GM10847 (cell line): Measurements from ENCODE around the gene ARL15.

Experiments used
- POLR2A ChIP-seq: IDR thresholded peaks from 2 replicates; pipeline ENCODE4 v1.6.1; 2011; ENCODE audit not compliant: insufficient read length; ENCODE audit errors: extremely low read depth

ARL15 gene

GRCh38 chr5:54178207-54178606 lies 132.2 kb downstream of the ARL15 start:
- no peak for TF ChIP-seq POLR2A

GRCh38 chr5:54177058-54177457 lies 133.3 kb downstream of the ARL15 start:
- no peak for TF ChIP-seq POLR2A

GRCh38 chr5:54176066-54176830 lies 134.1 kb downstream of the ARL15 start:
- TF ChIP-seq POLR2A: no peak

- no peak for TF ChIP-seq POLR2A
These were observed 137.1 kb downstream of the ARL15 start for GRCh38 chr5:54173251-54173650.

GRCh38 chr5:54171645-54172384 lies 138.6 kb downstream of the ARL15 start:
- no peak for TF ChIP-seq POLR2A

- no peak for TF ChIP-seq POLR2A
These were observed 144.7 kb downstream of the ARL15 start for GRCh38 chr5:54165687-54166086.

GRCh38 chr5:54162184-54162583 lies 148.2 kb downstream of the ARL15 start:
- no peak for TF ChIP-seq POLR2A

GRCh38 chr5:54160329-54160728 lies 150.0 kb downstream of the ARL15 start:
- no peak for TF ChIP-seq POLR2A

GRCh38 chr5:54159893-54160195 lies 150.5 kb downstream of the ARL15 start:
- no peak for TF ChIP-seq POLR2A

- TF ChIP-seq POLR2A: no peak
These were observed 151.1 kb downstream of the ARL15 start for GRCh38 chr5:54159153-54159892.

- TF ChIP-seq POLR2A: no peak
These were observed 153.8 kb downstream of the ARL15 start for GRCh38 chr5:54156577-54156976.

- no peak for TF ChIP-seq POLR2A
These were observed 159.5 kb downstream of the ARL15 start for GRCh38 chr5:54150841-54151240.

GRCh38 chr5:54148858-54149257 lies 161.5 kb downstream of the ARL15 start:
- no peak for TF ChIP-seq POLR2A

GRCh38 chr5:54148067-54148845 lies 162.1 kb downstream of the ARL15 start:
- no peak for TF ChIP-seq POLR2A

- no peak for TF ChIP-seq POLR2A
These were observed 163.5 kb downstream of the ARL15 start for GRCh38 chr5:54146916-54147315.
